Lung microvascular endothelial cell (primary cell): Measurements from ENCODE around the gene DMTF1. TPM values are rescaled to one million over a fixed set of nuclear protein-coding genes. Genes with fewer than 3 reads are reported as not detected.

Experiments used
- DNase-seq, 2 donors: peaks; one replicate each; pipeline versions ENCODE4 v3.0.0 to v3.0.0-alpha.2; 2010; ENCODE audit warnings: low read depth in 2 of 2
- total RNA-seq: library from RNA; depleted of rRNA; stranded (reverse); fragments of >200 nt; gene quantifications from 2 replicates; pipeline ENCODE4 v1.2.1, GENCODE V29; 2014

Gene DMTF1
- total RNA-seq, 1 donor from 2014 or later = 55.2 TPM

DNA sequence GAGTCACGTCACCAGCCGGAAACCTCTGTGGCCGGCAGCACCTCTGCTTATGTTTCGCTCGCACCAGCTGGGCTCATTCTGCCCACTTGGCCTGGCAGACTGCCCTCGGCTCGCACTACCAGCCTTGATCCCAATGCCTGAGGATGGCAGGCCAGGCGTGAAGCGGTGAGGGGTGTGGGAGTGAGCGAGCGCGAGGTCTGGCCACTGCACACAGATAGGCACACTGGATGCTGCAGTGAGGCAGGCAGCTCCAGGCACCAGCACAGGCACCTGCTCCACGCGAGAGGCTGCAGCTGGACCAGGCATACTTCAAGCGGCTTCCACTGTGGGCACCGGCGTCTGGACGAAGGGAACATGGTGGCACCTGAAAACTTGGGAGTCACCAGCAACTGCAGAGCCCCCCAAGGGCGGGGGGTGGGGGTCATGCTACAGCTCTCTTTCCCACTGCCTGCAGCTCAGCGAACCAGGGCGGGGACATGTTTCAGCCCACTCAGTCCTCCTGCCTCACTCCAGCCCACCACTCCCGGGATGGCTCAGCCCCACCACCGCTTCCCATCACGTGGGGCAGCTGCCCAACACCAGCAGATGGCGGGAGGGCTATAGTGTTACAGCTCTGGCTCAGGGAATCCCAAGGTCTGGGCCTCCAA lies 5.4 kb upstream of the DMTF1 start:
- no peak for DNase-seq

DNA sequence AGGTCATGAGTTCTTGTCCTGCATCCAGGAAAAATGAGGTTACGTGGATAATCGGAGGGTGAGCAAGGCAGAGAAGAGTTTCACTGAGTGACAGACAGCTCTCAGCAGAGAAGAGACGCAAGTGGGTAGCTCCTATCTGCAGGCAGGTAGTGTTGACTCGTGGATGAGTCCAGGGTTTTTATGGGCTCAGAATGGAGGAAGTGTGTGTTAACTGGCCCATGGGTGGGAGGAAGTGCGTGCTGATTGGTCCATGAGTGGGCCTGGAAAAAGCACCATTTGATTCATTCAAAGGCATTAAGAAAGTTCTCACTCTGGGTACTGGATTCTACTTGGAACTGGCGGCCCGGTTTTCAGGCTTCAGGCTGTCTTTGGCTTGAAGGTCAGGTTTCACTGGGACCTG lies 4.8 kb upstream of the DMTF1 start:
- no peak for DNase-seq

DNA sequence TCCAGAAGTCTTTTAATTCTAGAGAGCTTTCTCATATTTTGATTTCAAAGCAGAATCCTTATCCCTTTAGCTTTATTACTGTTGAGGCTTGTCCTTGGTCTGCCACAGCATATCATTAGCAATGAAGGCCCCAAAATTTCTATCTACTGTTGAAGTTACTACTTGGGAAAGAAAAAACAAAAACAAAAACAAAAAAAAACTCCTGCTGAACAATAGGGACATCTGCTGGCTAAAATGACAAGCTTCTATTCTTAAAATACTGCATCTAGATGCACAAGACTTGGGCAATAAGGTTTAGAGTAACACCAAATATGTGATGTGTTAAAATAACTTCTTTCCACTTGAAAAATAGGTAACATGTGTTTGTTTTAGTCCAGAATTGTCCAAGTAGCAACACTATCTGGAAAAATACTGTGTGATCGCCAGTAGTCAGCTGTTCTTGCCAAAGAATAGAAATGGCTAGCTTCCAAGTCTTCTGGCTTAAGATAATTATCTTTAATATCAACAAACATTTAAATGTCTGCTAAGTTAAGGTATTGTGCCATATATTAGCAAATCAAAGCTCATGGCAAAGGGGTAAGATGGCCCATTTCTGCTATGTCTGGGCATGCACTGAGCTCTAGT lies 3.8 kb upstream of the DMTF1 start:
- DNase-seq = peak; percentile 58 to 59

DNA sequence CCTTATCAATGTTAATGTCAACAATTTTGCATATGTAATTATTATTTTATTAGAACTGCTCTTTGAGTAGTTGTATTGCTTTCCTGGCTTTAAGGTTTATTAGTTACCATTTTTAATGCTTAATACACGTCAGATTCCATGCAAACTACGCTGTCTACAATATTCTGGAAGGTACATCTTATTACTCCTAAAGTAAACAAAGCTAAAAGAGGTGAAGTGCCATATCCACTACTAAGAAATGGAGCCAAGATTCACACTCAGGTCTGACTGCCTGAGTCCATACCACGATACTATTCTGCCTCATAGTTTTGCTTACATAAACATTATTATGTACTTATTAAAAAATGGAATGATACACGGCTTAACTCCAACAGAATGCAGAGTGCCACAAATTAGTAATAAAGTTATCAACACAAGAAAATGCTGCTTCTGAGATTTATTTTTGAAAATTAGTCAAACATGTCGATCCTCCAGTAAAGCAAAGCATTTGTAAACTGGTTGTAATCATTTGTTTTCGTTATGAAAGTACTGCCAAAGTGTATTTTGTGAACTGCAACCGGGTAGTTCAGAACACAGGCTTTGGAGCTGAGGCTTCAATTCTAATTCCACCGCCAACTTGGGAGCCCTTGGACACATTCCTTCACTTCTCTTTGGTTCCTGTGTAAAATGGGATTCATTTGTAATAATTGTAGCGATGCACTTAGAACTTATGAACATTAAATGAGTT lies 1.1 kb upstream of the DMTF1 start:
- DNase-seq = no peak

DNA sequence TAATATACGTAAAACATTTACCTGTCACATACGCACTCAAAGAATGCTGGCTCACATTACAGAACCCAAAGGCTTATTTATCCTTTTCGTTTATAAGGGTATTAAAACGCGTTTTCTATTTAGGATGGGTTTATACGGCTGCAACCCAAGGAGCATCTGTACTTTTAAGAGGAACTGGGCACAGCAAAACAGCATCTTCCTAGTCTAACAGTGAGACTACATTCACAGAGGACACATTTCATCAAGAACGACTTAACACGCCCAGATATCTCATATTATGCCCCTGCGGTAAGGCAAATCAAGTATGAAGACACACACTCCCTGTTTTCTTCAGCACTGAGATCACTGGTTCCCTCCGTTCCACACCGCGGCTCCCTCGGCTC lies 533 bp upstream of the DMTF1 start:
- no peak for DNase-seq

DNA sequence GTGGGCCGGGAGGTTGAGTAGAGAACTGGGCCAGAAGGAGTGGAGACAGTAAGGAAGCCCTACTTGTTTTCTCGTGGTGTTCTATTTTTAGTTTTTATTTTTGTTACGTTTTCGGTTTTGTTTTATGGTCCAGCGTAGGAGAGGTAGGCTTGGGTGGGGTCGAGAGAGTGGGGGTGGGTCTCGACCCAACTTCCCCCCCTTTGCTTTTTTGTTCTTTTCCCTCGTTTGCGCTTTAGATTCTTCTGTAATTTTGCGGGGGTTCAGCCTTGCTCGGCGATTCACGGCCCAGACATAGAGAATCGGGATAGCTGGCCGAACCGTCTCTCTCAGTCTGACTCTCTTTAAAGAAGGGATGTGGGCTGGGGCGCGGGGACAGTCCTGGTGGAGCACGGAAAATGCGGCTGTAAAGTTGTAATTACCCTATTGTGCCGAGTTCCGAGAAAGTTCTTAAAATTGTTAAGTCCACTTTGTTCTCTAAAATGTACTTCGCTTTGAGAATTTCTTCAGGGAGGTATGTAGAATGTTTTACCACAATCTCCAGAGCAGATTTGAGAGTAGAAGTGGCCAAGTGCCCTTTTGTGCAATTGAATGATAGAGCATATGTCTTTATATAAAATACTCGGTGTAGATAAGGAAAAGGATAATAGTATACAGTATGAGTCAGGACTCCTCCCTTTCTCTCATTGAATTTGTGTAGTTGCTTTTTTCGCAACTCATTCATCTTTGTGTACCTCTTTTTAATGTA lies 816 bp downstream of the DMTF1 start:
- peak; percentile 29 to 45 for DNase-seq

DNA sequence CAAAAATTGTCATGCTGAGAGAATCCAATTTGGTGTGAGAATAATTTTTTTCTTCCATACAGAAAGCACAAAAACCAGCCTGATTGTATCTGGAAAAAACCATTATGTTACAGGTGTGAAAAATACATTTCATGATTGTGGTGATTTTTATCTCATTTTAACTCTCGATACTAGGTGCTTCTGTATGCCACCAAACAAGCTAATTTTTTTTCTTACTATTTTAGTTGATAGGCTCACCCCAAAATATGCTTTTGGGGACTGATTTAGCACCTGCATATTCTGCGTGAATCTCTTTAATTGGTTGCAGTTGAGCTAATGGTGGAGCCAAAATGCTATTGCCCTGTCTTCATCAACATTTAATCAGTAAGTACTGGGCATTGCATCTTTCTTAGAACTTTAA lies 1.9 kb downstream of the DMTF1 start:
- no peak for DNase-seq

DNA sequence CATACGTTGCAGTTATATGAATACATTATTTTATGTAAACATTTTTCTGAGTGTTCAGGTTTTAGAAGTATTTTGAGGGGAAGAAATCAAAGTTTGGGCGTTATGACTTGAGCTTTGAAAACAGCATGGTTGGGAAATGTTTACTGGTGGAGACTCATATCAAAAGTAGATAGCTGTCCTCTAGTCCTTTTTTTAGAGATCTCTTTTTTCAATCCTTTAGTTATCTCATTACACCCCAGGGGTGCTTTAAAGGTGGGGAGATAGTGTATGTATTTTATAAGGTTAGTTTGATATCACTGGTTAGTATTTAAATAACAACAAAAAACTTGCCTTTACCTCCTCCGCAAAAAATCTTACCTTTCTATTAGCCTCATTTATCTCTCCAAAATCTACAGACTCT lies 2.3 kb downstream of the DMTF1 start:
- no peak for DNase-seq

DNA sequence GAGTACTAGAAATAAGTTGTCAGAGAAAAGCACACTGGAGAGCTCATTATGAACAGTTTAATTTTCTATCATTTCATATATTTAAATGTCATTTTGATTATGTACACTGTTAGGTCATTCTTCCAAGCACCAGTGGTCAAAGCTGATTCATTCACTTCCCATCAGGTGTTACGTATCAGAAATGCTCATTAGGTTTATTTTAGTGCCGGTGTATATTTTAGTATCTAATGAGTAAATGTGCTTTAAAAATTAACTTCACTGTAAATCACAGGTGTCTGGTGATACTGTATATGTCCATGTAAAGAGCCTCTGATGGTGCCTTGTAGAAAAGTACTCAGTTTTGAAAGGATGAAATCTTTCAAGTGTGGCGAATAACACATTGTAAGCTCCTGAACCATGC lies 3.5 kb downstream of the DMTF1 start:
- DNase-seq = peak; percentile 12 to 40

DNA sequence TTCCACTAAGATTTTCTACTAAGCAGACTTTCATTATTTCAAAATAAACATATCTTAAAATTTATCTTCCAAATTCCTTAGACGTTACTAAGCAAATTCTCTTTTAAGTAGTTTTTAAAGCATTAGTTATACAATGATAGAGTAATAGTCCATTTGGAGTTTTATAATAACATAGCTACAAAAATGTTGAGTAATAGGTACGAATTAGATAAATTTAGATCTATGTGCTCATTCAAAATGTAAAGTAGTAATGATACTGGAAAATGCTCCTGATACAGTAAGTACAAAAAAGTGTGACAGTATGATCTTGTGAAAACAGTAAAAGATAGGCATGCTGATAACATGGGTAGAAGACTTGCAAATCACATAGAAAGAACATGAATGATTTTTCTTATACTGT lies 4.5 kb downstream of the DMTF1 start:
- DNase-seq = no peak

DNA sequence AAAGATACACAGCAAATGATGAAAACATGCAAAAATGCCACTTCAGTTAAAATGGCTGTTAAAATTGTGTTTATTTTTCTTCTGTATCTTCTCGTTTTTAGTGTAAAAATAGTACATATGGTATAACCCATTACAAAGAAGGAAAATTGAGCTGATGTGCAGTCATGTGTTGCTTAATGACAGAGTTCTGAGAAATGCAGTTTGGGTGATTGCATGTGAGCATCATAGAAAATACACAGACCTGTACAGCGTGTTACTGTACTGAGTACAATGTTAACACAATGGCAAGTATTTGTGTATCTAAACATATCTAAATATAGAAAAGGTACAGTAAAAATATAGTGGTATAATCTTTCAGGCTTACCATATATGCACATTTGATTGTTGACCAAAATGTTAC lies 7.3 kb downstream of the DMTF1 start:
- no peak for DNase-seq

DNA sequence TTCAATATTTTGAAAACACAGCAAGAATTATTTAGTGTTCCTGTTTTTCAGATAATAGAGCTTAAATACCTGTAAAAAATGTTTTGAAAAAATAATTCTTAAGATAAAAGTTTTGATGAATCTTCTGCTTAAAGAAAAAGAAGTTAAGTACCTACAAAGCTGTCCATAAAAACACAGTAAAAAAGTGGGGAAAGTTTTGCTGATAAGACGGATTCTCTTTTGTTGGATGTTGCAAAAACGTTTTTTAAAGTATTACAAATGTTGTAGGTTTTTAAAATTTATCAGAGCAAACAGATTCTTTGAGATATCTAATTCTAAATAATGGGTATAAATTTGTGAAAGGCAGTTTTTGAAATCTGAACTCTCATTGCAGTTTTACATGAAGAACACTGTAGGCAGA lies 12.2 kb downstream of the DMTF1 start:
- DNase-seq = no peak

DNA sequence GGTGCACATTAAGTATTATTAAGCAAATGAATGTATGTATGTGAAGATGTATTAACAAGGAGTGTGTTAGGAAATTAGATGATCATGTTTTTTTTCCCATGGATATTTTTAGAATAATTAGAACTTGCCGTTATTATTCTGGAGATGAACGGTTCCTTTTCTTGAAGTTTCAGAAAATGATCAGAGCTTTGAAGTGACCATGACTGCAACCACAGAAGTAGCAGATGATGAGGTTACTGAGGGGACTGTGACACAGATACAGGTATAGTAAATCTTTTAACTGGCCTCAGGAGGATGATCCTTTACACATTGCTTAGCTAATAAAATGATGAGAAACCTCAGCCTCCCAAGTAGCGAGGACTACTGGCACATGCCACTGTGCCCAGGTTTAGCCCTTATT lies 18.6 kb downstream of the DMTF1 start:
- DNase-seq = no peak

DNA sequence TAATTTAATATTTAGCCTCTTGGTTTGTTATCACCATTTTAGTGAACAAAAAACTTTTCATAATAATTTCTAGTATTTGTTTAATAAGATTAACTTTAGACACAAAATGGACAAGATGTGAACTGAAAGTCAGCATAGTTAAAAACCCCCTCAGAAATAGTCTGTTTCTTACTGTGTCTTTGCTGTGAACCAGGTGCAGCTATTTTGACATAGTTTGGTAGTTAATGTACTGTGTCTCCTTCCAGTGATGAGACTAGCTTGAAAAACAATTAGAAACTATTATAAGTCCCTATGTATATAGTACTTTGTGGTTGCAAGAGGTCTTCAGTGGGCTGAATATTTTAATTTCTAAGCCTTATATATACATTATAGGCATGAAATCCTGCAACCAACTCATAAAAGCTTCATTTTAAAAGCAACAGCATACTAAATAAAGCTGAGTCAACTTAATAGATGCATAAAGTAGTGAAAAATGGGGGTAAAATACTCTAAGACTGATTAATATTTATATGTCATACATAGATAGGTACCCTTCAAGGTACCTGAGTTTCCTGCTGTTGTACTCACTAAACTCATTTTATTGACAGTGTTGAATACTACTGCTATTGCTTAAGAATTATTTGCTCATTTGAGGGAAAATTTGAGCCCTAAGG lies 19.2 kb downstream of the DMTF1 start:
- no peak for DNase-seq

DNA sequence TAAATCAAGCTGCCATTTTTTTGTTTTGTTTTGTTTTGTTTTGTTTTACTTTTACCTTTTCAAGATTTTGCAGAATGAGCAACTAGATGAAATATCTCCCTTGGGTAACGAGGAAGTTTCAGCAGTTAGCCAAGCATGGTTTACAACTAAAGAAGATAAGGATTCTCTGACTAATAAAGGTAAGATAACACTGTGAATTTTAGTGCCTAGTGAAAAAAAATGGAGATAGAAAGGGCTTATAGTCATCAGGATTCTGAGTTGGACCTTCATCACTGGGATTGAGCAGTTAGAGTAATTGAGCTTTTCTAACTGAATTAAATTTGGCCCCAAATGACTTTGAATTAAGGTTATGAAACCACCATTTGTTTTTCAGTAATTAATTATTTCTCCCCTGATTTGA lies 21.2 kb downstream of the DMTF1 start:
- DNase-seq = no peak

DNA sequence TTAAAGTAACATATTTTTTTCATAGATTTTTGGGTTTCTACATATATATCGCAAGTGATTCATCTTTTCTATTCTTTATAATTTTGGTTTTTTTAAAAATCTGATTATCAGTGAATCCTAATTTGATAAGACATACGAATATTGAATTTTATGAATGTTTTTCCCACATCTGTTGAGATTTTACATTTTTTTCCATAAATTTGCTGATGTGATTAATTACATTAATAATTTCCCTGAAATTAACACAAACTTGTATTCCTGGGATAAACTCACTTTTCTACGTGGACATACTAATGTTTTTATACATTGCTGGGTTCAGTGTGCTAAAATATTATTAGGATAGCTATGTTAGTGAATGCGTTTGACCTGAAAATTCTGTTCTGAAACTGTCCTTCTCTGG lies 26.1 kb downstream of the DMTF1 start:
- DNase-seq = no peak

DNA sequence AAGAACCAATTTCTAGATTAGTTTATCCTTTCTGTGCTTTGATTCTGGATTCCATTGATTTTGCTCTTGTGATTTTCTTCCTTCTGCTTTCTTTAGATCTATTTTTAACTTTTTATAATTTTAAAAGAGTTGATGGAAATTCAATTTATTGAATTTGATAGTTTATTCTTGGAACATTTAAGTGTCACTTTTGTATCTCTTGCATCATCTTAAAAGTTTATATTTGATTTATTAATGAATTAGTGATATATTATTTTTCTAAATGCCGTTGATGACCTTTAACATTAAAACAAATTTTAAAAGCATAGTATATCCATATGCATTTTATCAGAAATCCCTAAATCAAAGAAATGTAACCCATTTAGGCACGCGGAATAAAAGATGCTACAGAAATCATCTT lies 26.9 kb downstream of the DMTF1 start:
- no peak for DNase-seq

DNA sequence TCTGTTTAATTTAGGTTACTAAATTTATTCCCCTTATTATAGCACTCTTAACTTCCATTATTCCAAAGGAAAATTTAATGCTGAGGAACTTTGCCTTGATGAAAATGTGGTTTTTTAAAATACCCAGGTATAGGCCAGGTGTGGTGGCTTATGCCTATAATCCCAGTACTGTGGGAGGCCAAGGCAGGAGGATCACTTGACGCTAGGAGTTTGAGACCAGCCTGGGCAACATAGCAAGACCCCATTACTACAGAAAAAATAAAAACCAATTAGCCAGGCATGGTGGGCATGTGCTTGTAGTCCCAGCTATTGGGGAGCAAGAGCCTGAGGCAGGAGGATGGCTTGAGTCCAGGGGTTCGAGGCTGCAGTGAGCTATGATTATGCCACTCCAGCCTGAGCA lies 34.9 kb downstream of the DMTF1 start:
- DNase-seq = no peak

DNA sequence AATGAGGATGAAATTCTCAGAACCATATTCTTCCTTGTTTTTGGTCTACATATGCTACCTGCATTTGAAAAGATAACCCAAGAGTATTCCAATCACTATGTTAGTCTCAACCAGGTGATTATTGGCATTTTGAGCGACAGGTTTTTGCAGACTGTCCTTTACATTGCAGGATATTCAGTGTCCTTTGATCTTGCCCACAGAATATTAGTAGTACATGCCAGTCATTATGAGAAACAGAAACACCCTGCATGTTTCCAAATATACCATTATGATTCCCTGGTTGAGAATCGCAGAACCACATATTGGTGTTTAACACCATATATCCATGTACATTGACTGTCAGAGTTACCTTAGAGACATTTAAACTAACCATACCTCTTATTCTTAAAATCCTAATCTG lies 36.7 kb downstream of the DMTF1 start:
- DNase-seq = no peak

DNA sequence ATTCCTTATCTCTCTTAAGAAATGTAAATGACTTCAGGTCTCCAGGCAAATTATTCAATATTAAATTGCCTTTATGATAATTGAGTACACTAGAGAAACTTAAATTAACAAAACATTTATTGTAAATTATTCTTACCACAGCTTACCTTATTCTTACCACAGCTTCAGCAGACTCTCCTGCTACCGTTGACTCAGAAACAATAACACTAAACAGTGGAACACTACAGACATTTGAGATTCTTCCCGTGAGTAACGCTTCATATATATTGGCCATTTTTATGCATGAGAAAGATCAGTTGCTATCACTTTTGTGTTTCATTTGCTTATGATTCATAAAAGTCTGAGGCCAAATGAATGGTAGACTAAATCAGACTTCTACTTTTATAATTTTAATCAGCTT lies 38.5 kb downstream of the DMTF1 start:
- DNase-seq = no peak

DNA sequence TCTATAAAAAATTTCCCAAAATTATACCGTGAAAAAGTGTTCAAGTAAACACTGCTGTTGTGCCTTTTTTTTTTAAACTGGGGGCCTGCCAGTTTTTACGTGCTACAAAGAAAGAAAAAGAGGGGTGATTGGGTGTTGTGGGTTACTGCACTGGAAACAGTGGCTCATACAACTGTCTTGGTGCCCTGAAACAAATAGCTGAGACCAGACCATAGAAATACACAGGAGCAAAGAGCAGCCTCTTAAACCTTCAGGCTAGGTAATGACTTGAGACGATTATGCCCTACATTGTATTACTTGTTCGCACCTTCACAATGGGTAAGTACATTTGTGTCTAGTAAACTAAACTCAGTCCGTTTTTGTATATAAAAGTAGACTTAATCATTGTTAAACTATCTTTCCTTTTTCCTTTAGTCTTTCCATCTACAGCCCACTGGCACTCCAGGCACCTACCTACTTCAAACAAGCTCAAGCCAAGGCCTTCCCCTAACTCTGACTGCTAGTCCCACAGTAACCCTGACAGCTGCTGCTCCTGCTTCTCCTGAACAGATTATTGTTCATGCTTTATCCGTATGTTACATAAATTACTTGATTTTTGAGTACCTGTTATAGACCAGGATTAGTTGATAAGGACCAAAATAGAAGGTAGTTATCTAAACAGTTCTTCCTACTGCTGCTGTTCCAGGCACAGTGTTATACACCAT lies 40.7 kb downstream of the DMTF1 start:
- DNase-seq = no peak
